NK-92 (cell line): ENCODE results near the gene MPND.
"Not testable (repeated sequence)": the region's sequence is repeated elsewhere in the genome, so short reads cannot be mapped to it uniquely, and the experiment has no call there.

Experiments used
- DNase-seq: peaks from one replicate; lab custom pipeline; 2025; ENCODE audit not compliant: unreplicated experiment; lab: John Stamatoyannopoulos, UW

Gene MPND

GRCh38 chr19:4346020-4346383, 2.6 kb downstream of the MPND start:
- DNase-seq = no peak

GRCh38 chr19:4347521-4347920, 4.2 kb downstream of the MPND start:
- no peak for DNase-seq

GRCh38 chr19:4349225-4349624, 5.9 kb downstream of the MPND start:
- not testable (repeated sequence) for DNase-seq

GRCh38 chr19:4350111-4350510, 6.7 kb downstream of the MPND start:
- DNase-seq = no peak

- no peak for DNase-seq
These were observed 7.4 kb downstream of the MPND start for GRCh38 chr19:4350726-4351125.

GRCh38 chr19:4352701-4353121, 9.3 kb downstream of the MPND start:
- no peak for DNase-seq

- DNase-seq = no peak
These were observed 10.9 kb downstream of the MPND start for GRCh38 chr19:4354282-4354681.

- DNase-seq = no peak
These were observed 11.5 kb downstream of the MPND start for GRCh38 chr19:4354897-4355296.

- no peak for DNase-seq
These were observed 13.9 kb downstream of the MPND start for GRCh38 chr19:4357095-4357797.

- DNase-seq = no peak
These were observed 14.6 kb downstream of the MPND start for GRCh38 chr19:4357921-4358326.

- no peak for DNase-seq
These were observed 15.6 kb downstream of the MPND start for GRCh38 chr19:4358709-4359626.

- DNase-seq = no peak
These were observed 16.3 kb downstream of the MPND start for GRCh38 chr19:4359627-4360000.

- DNase-seq = no peak
These were observed 16.8 kb downstream of the MPND start for GRCh38 chr19:4360081-4360569.

GRCh38 chr19:4360641-4361151, 17.3 kb downstream of the MPND start:
- DNase-seq = no peak

- no peak for DNase-seq
These were observed 18.0 kb downstream of the MPND start for GRCh38 chr19:4361152-4362046.

GRCh38 chr19:4362101-4362828, 18.9 kb downstream of the MPND start:
- DNase-seq = no peak

GRCh38 chr19:4362831-4363545, 19.6 kb downstream of the MPND start:
- no peak for DNase-seq

GRCh38 chr19:4363571-4364304, 20.4 kb downstream of the MPND start:
- no peak for DNase-seq

GRCh38 chr19:4365341-4365740, 22.0 kb downstream of the MPND start:
- no peak for DNase-seq
